IMR-90 (cell line): Measurements from ENCODE around the gene DUSP7. TPM values are rescaled to one million over a fixed set of nuclear protein-coding genes. Genes with fewer than 3 reads are reported as not detected.

Experiments used
- polyA plus RNA-seq, 3 experiments: library from polyadenylated mRNA; depleted of rRNA; stranded (reverse); fragments of >200 nt; gene quantifications; 2 replicates each; pipeline ENCODE4 v1.2.3, GENCODE V29; 2012; ENCODE audit warnings: low replicate concordance in 1 of 3
- total RNA-seq: library from RNA; depleted of rRNA; stranded (reverse); fragments of >200 nt; gene quantifications from 2 replicates; pipeline ENCODE4 v1.2.3, GENCODE V29; 2012; rRNA removed

DUSP7 gene
- total and polyA plus RNA-seq, 2 of the 4 experiments (the other 2 are of a cell fraction), result 9.3 to 24.0 TPM

Other genes with a start within 250 kb of the DUSP7 start
- not detected in 2 replicates for gene IQCF2, start 195.0 kb downstream of the DUSP7 start, total RNA-seq
- gene IQCF2, start 195.0 kb downstream of the DUSP7 start, polyA plus RNA-seq (2012; rRNA removed), result not detected in 2 replicates
- gene IQCF5, start 181.0 kb downstream of the DUSP7 start, total RNA-seq, result not detected in 2 replicates
- not detected in 2 replicates for gene IQCF5, start 181.0 kb downstream of the DUSP7 start, polyA plus RNA-seq (2012; rRNA removed)
- not detected in 2 replicates for gene IQCF1, start 153.2 kb downstream of the DUSP7 start, total RNA-seq
- gene IQCF1, start 153.2 kb downstream of the DUSP7 start, polyA plus RNA-seq (2012; rRNA removed), result not detected in 2 replicates
- gene RRP9, start 114.7 kb downstream of the DUSP7 start, total RNA-seq, result 38.6 and 39.8 TPM in 2 replicates
- gene RRP9, start 114.7 kb downstream of the DUSP7 start, polyA plus RNA-seq (2012; rRNA removed), result 30.9 and 32.1 TPM in 2 replicates
- 14.4 and 16.3 TPM in 2 replicates for gene PARP3, start 114.2 kb downstream of the DUSP7 start, total RNA-seq
- 22.0 and 22.5 TPM in 2 replicates for gene PARP3, start 114.2 kb downstream of the DUSP7 start, polyA plus RNA-seq (2012; rRNA removed)
- gene GPR62, start 101.2 kb downstream of the DUSP7 start, total RNA-seq, result under 0.01 TPM in 1 of 2 replicates, not detected in the other
- gene GPR62, start 101.2 kb downstream of the DUSP7 start, polyA plus RNA-seq (2012; rRNA removed), result not detected in 2 replicates
- gene PCBP4, start 89.1 kb downstream of the DUSP7 start, total RNA-seq, result 70.8 and 71.1 TPM in 2 replicates
- 110 and 122 TPM in 2 replicates for gene PCBP4, start 89.1 kb downstream of the DUSP7 start, polyA plus RNA-seq (2012; rRNA removed)
- gene ABHD14B, start 82.5 kb downstream of the DUSP7 start, total RNA-seq, result 6.4 and 7.2 TPM in 2 replicates
- gene ABHD14B, start 82.5 kb downstream of the DUSP7 start, polyA plus RNA-seq (2012; rRNA removed), result 28.3 and 30.4 TPM in 2 replicates
- gene ABHD14A, start 81.5 kb downstream of the DUSP7 start, total RNA-seq, result 3.1 and 3.4 TPM in 2 replicates
- 10.0 and 12.2 TPM in 2 replicates for gene ABHD14A, start 81.5 kb downstream of the DUSP7 start, polyA plus RNA-seq (2012; rRNA removed)
- 21.1 and 22.0 TPM in 2 replicates for gene ACY1, start 73.0 kb downstream of the DUSP7 start, total RNA-seq
- gene ACY1, start 73.0 kb downstream of the DUSP7 start, polyA plus RNA-seq (2012; rRNA removed), result 44.8 and 47.1 TPM in 2 replicates
- gene RPL29, start 60.7 kb downstream of the DUSP7 start, total RNA-seq, result 1,798 and 2,081 TPM in 2 replicates
- 2,126 and 2,187 TPM in 2 replicates for gene RPL29, start 60.7 kb downstream of the DUSP7 start, polyA plus RNA-seq (2012; rRNA removed)
- gene POC1A, start 97.9 kb upstream of the DUSP7 start, total RNA-seq, result 8.3 and 10.6 TPM in 2 replicates
- 11.5 TPM in 2 replicates for gene POC1A, start 97.9 kb upstream of the DUSP7 start, polyA plus RNA-seq (2012; rRNA removed)
- 29.7 and 32.8 TPM in 2 replicates for gene ALAS1, start 141.6 kb upstream of the DUSP7 start, total RNA-seq
- 47.2 and 47.8 TPM in 2 replicates for gene ALAS1, start 141.6 kb upstream of the DUSP7 start, polyA plus RNA-seq (2012; rRNA removed)
- gene TLR9, start 169.1 kb upstream of the DUSP7 start, total RNA-seq, result not detected in 2 replicates
- 0.03 TPM in 1 of 2 replicates, not detected in the other for gene TLR9, start 169.1 kb upstream of the DUSP7 start, polyA plus RNA-seq (2012; rRNA removed)
- 105 and 111 TPM in 2 replicates for gene TWF2, start 182.6 kb upstream of the DUSP7 start, total RNA-seq
- gene TWF2, start 182.6 kb upstream of the DUSP7 start, polyA plus RNA-seq (2012; rRNA removed), result 145 and 158 TPM in 2 replicates
- gene PPM1M, start 189.2 kb upstream of the DUSP7 start, total RNA-seq, result 12.2 and 13.1 TPM in 2 replicates
- 15.4 and 18.1 TPM in 2 replicates for gene PPM1M, start 189.2 kb upstream of the DUSP7 start, polyA plus RNA-seq (2012; rRNA removed)
- gene WDR82, start 222.1 kb upstream of the DUSP7 start, total RNA-seq, result 65.3 and 68.1 TPM in 2 replicates
- 30.9 and 38.1 TPM in 2 replicates for gene WDR82, start 222.1 kb upstream of the DUSP7 start, polyA plus RNA-seq (2012; rRNA removed)
- gene GLYCTK, start 231.3 kb upstream of the DUSP7 start, total RNA-seq, result 6.4 and 6.8 TPM in 2 replicates
- gene GLYCTK, start 231.3 kb upstream of the DUSP7 start, polyA plus RNA-seq (2012; rRNA removed), result 13.9 and 15.6 TPM in 2 replicates